ENCODE data around the gene PLCD1. TPM values are rescaled to one million over a fixed set of nuclear protein-coding genes. Genes with fewer than 3 reads are reported as not detected.
"Not testable (repeated sequence)": the region's sequence is repeated elsewhere in the genome, so short reads cannot be mapped to it uniquely, and the experiment has no call there.

The PLCD1 gene
- total RNA-seq, 1 donor from 2014 or later: 32.2 TPM

DNA sequence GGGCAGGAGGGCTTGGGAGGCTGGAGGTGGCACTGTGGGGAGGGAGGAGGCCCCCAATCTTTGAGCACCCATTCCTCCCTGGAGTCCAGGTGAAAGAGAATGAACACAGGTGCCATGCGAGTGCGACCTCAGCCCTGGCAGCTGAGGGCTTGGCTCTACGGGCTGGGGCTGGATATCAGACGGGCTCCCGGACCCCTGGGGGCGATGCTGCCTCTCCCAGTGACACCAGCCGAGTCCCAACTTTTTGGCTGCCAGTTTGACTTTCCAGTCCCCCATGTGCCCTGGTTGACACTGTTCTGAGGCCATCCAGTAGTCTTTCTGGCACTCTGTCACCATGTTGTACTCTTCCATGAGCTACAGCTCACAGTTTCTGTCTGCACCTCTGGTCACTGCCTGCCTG, 37.6 kb downstream of the PLCD1 start:
- H3K4me1 ChIP-seq: peaks cover 4% of the 10 kb centered on the region
- DNase-seq (peak; percentile 57), ATAC-seq (no peak)
- intact Hi-C loops (cut with DNase I): no loop called here
- H3K9me3 ChIP-seq: no peaks in the 10 kb centered on the region
- TF ChIP-seq, protein P1, sequence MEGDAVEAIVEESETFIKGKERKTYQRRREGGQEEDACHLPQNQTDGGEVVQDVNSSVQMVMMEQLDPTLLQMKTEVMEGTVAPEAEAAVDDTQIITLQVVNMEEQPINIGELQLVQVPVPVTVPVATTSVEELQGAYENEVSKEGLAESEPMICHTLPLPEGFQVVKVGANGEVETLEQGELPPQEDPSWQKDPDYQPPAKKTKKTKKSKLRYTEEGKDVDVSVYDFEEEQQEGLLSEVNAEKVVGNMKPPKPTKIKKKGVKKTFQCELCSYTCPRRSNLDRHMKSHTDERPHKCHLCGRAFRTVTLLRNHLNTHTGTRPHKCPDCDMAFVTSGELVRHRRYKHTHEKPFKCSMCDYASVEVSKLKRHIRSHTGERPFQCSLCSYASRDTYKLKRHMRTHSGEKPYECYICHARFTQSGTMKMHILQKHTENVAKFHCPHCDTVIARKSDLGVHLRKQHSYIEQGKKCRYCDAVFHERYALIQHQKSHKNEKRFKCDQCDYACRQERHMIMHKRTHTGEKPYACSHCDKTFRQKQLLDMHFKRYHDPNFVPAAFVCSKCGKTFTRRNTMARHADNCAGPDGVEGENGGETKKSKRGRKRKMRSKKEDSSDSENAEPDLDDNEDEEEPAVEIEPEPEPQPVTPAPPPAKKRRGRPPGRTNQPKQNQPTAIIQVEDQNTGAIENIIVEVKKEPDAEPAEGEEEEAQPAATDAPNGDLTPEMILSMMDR (IDR thresholded peaks at IDR 0.05): no peak
- H3K36me3 ChIP-seq: no peaks in the 10 kb centered on the region
- no peak overlapping the region for H3K27ac ChIP-seq
- H3K4me3 ChIP-seq: no peak overlapping the region
- no peaks in the 10 kb centered on the region for H3K27me3 ChIP-seq

DNA sequence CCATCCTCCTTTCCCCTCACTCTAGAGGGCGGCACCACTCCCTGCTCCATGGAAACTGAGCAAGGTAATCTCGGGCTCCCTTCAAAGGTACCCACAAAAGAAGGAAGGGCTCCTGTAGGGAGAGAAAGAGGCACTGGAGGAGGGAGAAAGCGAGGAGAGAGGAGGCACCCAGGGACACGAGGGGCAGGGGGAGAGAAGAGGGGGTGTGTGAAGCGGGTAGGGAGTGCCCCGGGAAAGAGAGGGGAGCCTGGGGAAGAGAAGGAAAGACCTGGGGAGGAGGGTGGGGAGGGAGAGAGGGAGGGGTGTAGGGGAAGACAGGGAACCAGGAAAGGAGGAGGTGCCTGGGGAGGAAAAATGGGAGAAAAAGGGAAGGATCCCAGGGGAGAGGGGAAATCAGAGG, 38.3 kb downstream of the PLCD1 start:
- intact Hi-C loops (cut with DNase I): no loop called here
- peaks cover 7% of the 10 kb centered on the region for H3K4me1 ChIP-seq
- H3K36me3 ChIP-seq: no peaks in the 10 kb centered on the region
- DNase-seq (peak; percentile 43), ATAC-seq (no peak)
- no peak overlapping the region for H3K4me3 ChIP-seq
- TF ChIP-seq, protein P1 (IDR thresholded peaks at IDR 0.05): no peak
- no peak overlapping the region for H3K27ac ChIP-seq
- no peaks in the 10 kb centered on the region for H3K9me3 ChIP-seq
- no peaks in the 10 kb centered on the region for H3K27me3 ChIP-seq

DNA sequence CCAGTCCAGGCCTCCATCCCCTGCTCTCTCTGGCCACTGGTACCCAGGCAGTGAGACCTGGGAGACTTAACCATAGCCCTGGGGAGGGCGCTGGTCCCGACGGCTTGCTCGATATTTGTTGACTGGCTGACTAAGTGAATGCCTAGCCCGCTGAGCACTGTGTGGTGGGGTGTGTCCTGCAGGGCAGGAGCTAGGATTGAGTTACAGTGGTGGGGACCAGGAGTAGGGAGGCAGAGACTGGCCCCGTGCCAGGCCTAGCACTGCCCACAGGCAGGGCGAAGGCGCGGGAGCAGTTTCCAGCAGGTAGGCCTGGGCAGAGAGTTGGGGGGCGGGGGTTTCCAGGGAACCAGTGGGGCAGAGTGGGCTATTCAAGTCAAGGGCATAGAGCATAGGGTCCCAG, 38.9 kb downstream of the PLCD1 start, which contains the start of gene VILL:
Gene VILL (plus strand): TSS at position 260 of the 400 bp plus-strand sequence. CDS start 2,887 bp downstream, outside the sequence.
- H3K36me3 ChIP-seq: no peaks in the 10 kb centered on the region
- no peaks in the 10 kb centered on the region for H3K27me3 ChIP-seq
- H3K9me3 ChIP-seq: no peaks in the 10 kb centered on the region
- peaks cover 13% of the 10 kb centered on the region for H3K4me1 ChIP-seq
- DNase-seq (peak; percentile 76), ATAC-seq (peak; percentile 2)
- H3K27ac ChIP-seq: no peak within 1 kb of the TSS
- TF ChIP-seq, protein P1 (IDR thresholded peaks at IDR 0.05): no peak
- intact Hi-C loops (cut with DNase I): no loop called here
- no peak within 1 kb of the TSS for H3K4me3 ChIP-seq

DNA sequence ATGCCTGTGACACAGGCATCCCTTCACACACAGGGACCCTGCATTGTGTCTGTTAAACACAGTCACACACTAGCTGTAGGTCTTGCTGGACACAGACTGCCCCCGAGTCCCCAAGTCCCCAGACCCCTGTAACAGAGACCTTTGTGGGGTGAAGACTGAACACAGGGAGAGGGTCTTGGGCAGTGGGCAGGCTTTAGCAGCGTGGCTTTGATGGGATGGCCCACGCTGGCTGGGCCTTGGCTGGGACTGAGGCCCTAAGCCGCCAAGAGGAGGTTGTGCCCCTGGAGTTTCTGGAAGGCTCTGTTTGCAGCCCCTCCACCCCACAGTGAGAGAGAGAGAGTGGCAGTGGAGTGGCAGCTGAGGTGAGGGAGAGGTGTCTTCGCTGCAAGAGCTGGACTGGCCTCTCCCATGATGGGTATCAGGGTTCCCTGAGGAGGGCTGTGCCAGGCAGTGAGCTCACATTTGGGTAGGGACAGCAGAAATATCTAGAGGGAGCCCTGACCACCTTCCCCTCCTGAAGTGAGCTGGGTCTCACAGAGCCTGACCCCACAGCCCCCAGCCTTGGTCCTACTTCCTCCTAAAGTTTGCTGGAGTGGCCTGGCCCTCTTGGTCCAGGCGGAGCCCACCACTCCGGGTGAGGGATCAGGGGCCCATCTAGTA, 39.5 kb downstream of the PLCD1 start:
- H3K4me3 ChIP-seq: no peak overlapping the region
- DNase-seq: peak; percentile 46
- no peak for ATAC-seq

DNA sequence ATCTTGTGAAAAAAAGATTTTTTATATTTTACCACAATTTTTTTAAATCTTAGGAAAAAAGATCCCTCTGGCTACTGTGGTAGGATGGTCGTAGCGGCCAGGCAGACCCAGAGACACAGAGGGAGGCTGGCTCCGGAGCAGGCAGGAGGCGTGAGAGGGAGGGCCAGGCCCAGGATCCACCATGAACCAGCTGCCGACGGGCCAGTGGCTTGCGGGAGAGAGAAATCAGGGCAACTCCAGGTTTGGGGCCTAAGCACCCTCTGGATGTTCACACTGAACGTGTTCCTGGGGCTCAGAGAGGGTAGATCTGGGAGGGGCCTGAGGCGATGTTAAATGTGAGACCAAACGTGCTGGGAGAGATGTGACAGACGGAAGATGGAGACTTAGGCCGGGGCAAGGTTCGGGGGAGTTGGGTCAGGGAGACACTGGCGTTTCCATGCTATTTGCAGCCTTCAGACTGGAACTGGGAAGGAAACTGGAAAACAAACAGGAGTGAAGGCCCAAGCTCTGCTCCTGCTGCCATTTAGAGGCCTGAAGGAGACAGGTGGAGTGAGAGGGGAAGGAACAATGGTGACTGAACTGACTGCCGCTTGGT, 40.4 kb downstream of the PLCD1 start:
- Histone ChIP-seq H3K36me3 (no peaks in the 10 kb centered on the region), H3K9me3 (no peaks in the 10 kb centered on the region), H3K27me3 (no peaks in the 10 kb centered on the region), H3K4me3 (no peak overlapping the region), H3K4me1 (peaks cover 16% of the 10 kb centered on the region), H3K27ac (no peak overlapping the region)
- peak; percentile 39 for DNase-seq
- no peak for ATAC-seq
- TF ChIP-seq, protein P1 (IDR thresholded peaks at IDR 0.05): no peak
- intact Hi-C loops (cut with DNase I): no loop called here

More for the DNA sequence above, 39.5 kb downstream of the PLCD1 start:
- TF ChIP-seq, protein P1 (IDR thresholded peaks at IDR 0.05): no peak
- Histone ChIP-seq H3K4me1 (peaks cover 16% of the 10 kb centered on the region), H3K9me3 (no peaks in the 10 kb centered on the region), H3K27me3 (no peaks in the 10 kb centered on the region), H3K36me3 (no peaks in the 10 kb centered on the region), H3K27ac (no peak overlapping the region)
- intact Hi-C loops (cut with DNase I): no loop called here

DNA sequence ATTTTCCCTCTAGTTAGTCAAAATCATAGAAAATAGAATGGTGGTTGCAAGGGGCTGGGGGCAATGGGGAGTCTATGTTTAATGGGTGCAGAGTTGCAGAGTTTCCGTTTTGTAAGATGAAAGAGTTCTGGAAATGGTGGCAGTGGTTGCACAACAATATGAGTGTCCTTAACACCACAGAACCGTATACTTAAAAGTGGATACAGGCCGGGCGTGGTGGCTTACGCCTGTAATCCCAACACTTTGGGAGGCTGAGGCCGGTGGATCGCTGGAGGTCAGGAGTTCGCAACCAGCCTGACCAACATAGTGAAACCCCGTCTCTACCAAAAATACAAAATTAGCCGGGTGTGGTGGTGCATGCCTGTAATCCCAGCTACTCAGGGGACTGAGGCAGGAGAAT, 41.1 kb downstream of the PLCD1 start:
- intact Hi-C loops (cut with DNase I); H3K9me3 ChIP-seq; H3K36me3 ChIP-seq; H3K27ac ChIP-seq; ATAC-seq; H3K27me3 ChIP-seq; H3K4me3 ChIP-seq: not testable (repeated sequence)
- DNase-seq: peak; percentile 62
- H3K4me1 ChIP-seq: peaks cover 12% of the 10 kb centered on the region
